GM21423 (cell line): ENCODE results near the gene SEH1L.

Experiments
- ATAC-seq: cut with Tn5 transposase; IDR thresholded peaks from one replicate; pipeline ENCODE4 v1.9.1; 2021; ENCODE audit warnings: mild to moderate bottlenecking, moderate library complexity; ENCODE audit not compliant: unreplicated experiment

The SEH1L gene

DNA sequence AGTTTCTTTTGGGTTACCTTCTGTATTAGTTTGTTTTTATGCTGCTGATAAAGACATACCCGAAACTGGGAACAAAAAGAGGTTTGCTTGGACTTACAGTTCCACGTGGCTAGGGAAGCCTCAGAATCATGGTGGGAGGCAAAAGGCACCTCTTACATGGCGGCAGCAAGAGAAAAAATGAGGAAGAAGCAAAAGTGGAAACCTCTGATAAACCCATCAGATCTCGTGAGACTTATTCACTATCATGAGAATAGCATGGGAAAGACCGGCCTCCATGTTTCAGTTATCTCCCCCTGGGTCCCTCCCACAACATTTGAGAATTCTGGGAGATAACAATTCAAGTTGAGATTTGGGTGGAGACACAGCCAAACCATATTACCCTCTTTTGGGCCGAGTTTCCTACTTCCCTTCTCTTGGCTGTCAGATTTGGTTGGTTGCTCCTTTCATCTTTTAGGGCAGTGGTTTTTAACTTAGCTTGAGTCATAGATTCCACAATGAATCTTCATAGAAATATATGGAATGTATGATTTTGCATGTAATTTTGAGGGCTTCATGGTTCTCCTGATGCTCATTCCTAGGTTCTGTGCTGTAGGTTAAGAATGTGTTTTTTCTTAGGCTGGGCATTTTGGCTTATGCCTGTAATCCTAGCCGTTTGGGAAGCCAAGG lies 87.6 kb downstream of the SEH1L start:
- ATAC-seq: no peak

DNA sequence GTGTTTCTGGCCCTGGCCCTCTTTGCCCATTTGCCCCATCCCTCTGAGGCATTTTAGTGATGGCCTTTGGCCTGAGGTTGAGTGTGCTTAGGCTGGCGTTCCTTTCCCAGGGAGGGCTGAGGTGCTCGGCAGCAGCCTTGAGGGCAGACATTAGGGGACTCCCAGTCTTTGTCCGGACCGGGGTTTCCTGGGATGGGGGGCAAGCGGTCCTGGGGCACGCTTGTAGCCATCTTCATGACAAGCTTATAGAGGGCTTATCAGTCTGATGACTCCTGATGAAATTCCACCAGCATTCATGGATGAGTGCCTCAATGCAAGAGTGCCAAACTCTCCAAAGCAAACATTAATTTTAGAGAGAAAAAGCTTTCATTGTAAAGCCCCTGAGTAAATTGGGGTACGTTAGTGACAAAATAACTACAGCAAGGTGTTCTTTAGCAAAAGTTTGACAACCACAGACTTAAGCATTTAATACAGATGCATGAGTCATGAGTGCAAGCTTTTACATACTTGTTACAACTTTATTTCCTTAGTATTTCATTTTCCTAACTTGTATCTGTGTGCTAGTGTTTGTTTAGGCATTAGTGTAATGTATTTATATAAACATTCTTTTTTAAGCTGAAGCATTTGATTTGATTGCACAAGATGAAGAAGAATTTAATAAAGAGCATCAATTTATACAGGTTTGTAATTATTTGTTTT lies 89.0 kb downstream of the SEH1L start:
- no peak for ATAC-seq
